ENCODE data around the gene CSNK1G1. TPM values are rescaled to one million over a fixed set of nuclear protein-coding genes. Genes with fewer than 3 reads are reported as not detected.

CSNK1G1 gene
- total RNA-seq, 1 donor = 34.0 TPM

- TF ChIP-seq CTCF (IDR thresholded peaks at IDR 0.05; ENCODE audit: extremely low read depth, low read depth, low read length) = no peak
- no peaks in the 10 kb centered on the region for H3K9me3 ChIP-seq (ENCODE audit: low read depth, low read length)
- H3K79me2 ChIP-seq (ENCODE audit: insufficient read depth, low read length) = peaks cover 66% of the 10 kb centered on the region
- H3K27ac ChIP-seq (ENCODE audit: low read depth, low read length) = no peak overlapping the region
- no peaks in the 10 kb centered on the region for H3K27me3 ChIP-seq (ENCODE audit: insufficient read depth, low read length)
- H3K4me3 ChIP-seq (ENCODE audit: insufficient read depth, low read length) = no peak overlapping the region
- H4K20me1 ChIP-seq (ENCODE audit: insufficient read depth, low read length) = peaks cover 10% of the 10 kb centered on the region
- H3K36me3 ChIP-seq (ENCODE audit: insufficient read depth, low read length) = no peaks in the 10 kb centered on the region
- H3K4me1 ChIP-seq (ENCODE audit: insufficient read depth, low read length) = peaks cover 13% of the 10 kb centered on the region
- H2AFZ ChIP-seq (ENCODE audit: low read length) = no peak overlapping the region
- H3K4me2 ChIP-seq (ENCODE audit: insufficient read depth, low read length) = no peak overlapping the region
- DNase-seq (ENCODE audit: insufficient read length, low spot score, missing footprints) = no peak
Observed at GRCh38 chr15:64285871-64286270, 70.1 kb downstream of the CSNK1G1 start.

- Histone ChIP-seq H3K4me2 (ENCODE audit: insufficient read depth, low read length) (no peak overlapping the region), H4K20me1 (ENCODE audit: insufficient read depth, low read length) (peaks cover 10% of the 10 kb centered on the region), H2AFZ (ENCODE audit: low read length) (no peak overlapping the region), H3K27ac (ENCODE audit: low read depth, low read length) (no peak overlapping the region), H3K79me2 (ENCODE audit: insufficient read depth, low read length) (peaks cover 67% of the 10 kb centered on the region), H3K4me1 (ENCODE audit: insufficient read depth, low read length) (peaks cover 13% of the 10 kb centered on the region), H3K9me3 (ENCODE audit: low read depth, low read length) (no peaks in the 10 kb centered on the region), H3K36me3 (ENCODE audit: insufficient read depth, low read length) (no peaks in the 10 kb centered on the region), H3K27me3 (ENCODE audit: insufficient read depth, low read length) (no peaks in the 10 kb centered on the region), H3K4me3 (ENCODE audit: insufficient read depth, low read length) (no peak overlapping the region)
- no peak for DNase-seq (ENCODE audit: insufficient read length, low spot score, missing footprints)
- no peak for TF ChIP-seq CTCF (IDR thresholded peaks at IDR 0.05; ENCODE audit: extremely low read depth, low read depth, low read length)
Observed at GRCh38 chr15:64285150-64285549, 70.8 kb downstream of the CSNK1G1 start.

GRCh38 chr15:64284042-64284441 is 71.9 kb downstream of the CSNK1G1 start:
- H3K4me2 ChIP-seq (ENCODE audit: insufficient read depth, low read length) = peak overlapping the region; percentile 44

GRCh38 chr15:64282701-64283100 is 73.3 kb downstream of the CSNK1G1 start:
- Histone ChIP-seq H2AFZ (ENCODE audit: low read length) (no peak overlapping the region), H3K79me2 (ENCODE audit: insufficient read depth, low read length) (peaks cover 57% of the 10 kb centered on the region), H4K20me1 (ENCODE audit: insufficient read depth, low read length) (no peaks in the 10 kb centered on the region), H3K4me2 (ENCODE audit: insufficient read depth, low read length) (no peak overlapping the region), H3K4me3 (ENCODE audit: insufficient read depth, low read length) (no peak overlapping the region), H3K36me3 (ENCODE audit: insufficient read depth, low read length) (no peaks in the 10 kb centered on the region), H3K27ac (ENCODE audit: low read depth, low read length) (no peak overlapping the region), H3K9me3 (ENCODE audit: low read depth, low read length) (no peaks in the 10 kb centered on the region), H3K4me1 (ENCODE audit: insufficient read depth, low read length) (peaks cover 4% of the 10 kb centered on the region), H3K27me3 (ENCODE audit: insufficient read depth, low read length) (no peaks in the 10 kb centered on the region)
- TF ChIP-seq CTCF (IDR thresholded peaks at IDR 0.05; ENCODE audit: extremely low read depth, low read depth, low read length) = no peak
- DNase-seq (ENCODE audit: insufficient read length, low spot score, missing footprints) = no peak

More at GRCh38 chr15:64284042-64284441, 71.9 kb downstream of the CSNK1G1 start:
- TF ChIP-seq CTCF (IDR thresholded peaks at IDR 0.05; ENCODE audit: extremely low read depth, low read depth, low read length) = no peak
- Histone ChIP-seq H3K36me3 (ENCODE audit: insufficient read depth, low read length) (no peaks in the 10 kb centered on the region), H4K20me1 (ENCODE audit: insufficient read depth, low read length) (peaks cover 5% of the 10 kb centered on the region), H2AFZ (ENCODE audit: low read length) (no peak overlapping the region), H3K27me3 (ENCODE audit: insufficient read depth, low read length) (no peaks in the 10 kb centered on the region), H3K79me2 (ENCODE audit: insufficient read depth, low read length) (peaks cover 64% of the 10 kb centered on the region), H3K4me3 (ENCODE audit: insufficient read depth, low read length) (no peak overlapping the region), H3K9me3 (ENCODE audit: low read depth, low read length) (no peaks in the 10 kb centered on the region), H3K4me1 (ENCODE audit: insufficient read depth, low read length) (peaks cover 10% of the 10 kb centered on the region), H3K27ac (ENCODE audit: low read depth, low read length) (peak overlapping the region; percentile 14)
- DNase-seq (ENCODE audit: insufficient read length, low spot score, missing footprints) = peak; percentile 36

All from osteoblast (primary cell).